Esophagus muscularis mucosa (tissue), 4 donors: Measurements from ENCODE around the gene SLC26A4. TPM values are rescaled to one million over a fixed set of nuclear protein-coding genes. Genes with fewer than 3 reads are reported as not detected.

Experiments used
- DNase-seq: peaks from one replicate; pipeline ENCODE4 v3.0.0-alpha.2; 2017; ENCODE audit errors: extremely low spot score
- H3K27ac ChIP-seq, 4 donors: fragments of 200-600 bp; sonication (generic); replicated peaks in 1 of 4; 1 replicate in 3 of 4; 2 replicates in 1 of 4; pipeline ENCODE4 v1.5.1; 2016 to 2019; ENCODE audit warnings: mild to moderate bottlenecking in 1 of 4
- H3K27me3 ChIP-seq, 4 donors: fragments of 200-600 bp; sonication (generic); one replicate each; pipeline versions ENCODE4 v1.5.1 to v1.6.0; 2016 to 2019
- H3K36me3 ChIP-seq, 4 donors: fragments of 200-600 bp; sonication (generic); one replicate each; pipeline ENCODE4 v1.5.1; 2016 to 2019
- H3K4me1 ChIP-seq, 4 donors: fragments of 200-600 bp; sonication (generic); one replicate each; pipeline ENCODE4 v1.5.1; 2016 to 2019
- H3K4me3 ChIP-seq, 4 donors: fragments of 200-600 bp; sonication (generic); 1 replicate in 2 of 4; 2 replicates in 2 of 4; pipeline ENCODE4 v1.5.1; 2016 to 2019; ENCODE audit warnings: mild to moderate bottlenecking in 4 of 4, moderate library complexity in 1 of 4
- H3K9me3 ChIP-seq, 4 donors: fragments of 200-600 bp; sonication (generic); 1 replicate in 3 of 4; 2 replicates in 1 of 4; pipeline ENCODE4 v1.5.1; 2016 to 2019
- EP300 ChIP-seq: sonication (generic); formaldehyde crosslinking; IDR thresholded peaks from one replicate; pipeline ENCODE4 v1.6.1; 2017; ENCODE audit warnings: antibody characterized with exemption
- POLR2A ChIP-seq: fragments of 450-650 bp; IDR thresholded peaks from one replicate; pipeline ENCODE4 v1.6.1; 2017; ENCODE audit warnings: antibody characterized with exemption, moderate library complexity, mild to moderate bottlenecking, low read depth
- POLR2AphosphoS5 ChIP-seq, 2 donors: sonication (generic); formaldehyde crosslinking; IDR thresholded peaks; one replicate each; pipeline ENCODE4 v1.6.1; 2017; ENCODE audit warnings: antibody characterized with exemption in 2 of 2
- WGBS: methylation state at CpG from one replicate; pipeline ENCODE4 v1.1.5; 2018; 5-methylcytosine and 5-hydroxymethylcytosine counted together
- intact Hi-C: fragments of 100-400 bp; cut with DNase I; formaldehyde crosslinking; loops from one replicate; pipeline ENCODE4 v1.15.1; 2023
- total RNA-seq, 4 donors: library from RNA; depleted of rRNA; stranded (reverse); fragments of >200 nt; gene quantifications; one replicate each; pipeline versions ENCODE4 v1.1.0 to v1.2.1, GENCODE V29; 2016
- TF ChIP-seq, protein P1 (sequence below), 3 experiments: fragments of 200-600 bp in 2 of 3; fragments of 450-650 bp in 1 of 3; sonication (generic) in 2 of 3; IDR thresholded peaks; one replicate each; pipeline ENCODE4 v1.5.1; 2017 to 2019; ENCODE audit warnings: antibody characterized with exemption in 3 of 3, mild to moderate bottlenecking in 2 of 3, moderate library complexity in 1 of 3

Gene SLC26A4
- total RNA-seq, 4 donors from 2014 or later = 0.17 to 1.2 (median 0.46) TPM

DNA sequence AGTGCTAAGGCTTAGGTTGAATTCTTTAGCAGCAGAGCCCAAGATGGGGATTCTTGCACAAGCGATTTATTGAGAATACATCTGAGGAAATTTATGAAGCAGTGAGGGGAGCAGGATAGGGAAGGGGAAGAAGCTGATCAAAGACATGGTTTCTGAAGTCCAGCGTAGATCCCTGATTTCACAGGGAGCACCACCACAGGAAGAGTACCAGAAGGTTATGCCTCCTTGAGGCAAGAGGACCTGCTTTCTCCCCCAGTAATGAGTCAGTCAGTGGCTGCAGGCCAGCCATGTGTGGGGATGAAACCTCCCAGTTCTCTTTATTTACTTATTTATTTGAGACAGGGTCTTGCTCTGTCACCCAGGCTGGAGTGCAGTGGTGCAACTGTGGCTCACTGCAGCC is 48.3 kb downstream of the SLC26A4 start:
- no peak overlapping the region for H3K4me3 ChIP-seq
- H3K27me3 ChIP-seq = no peaks in the 10 kb centered on the region
- no peaks in the 10 kb centered on the region for H3K9me3 ChIP-seq
- no peak overlapping the region for H3K27ac ChIP-seq
- WGBS = 93% methylated on average over 2 of the region's 2 CpGs
- no peaks in the 10 kb centered on the region for H3K4me1 ChIP-seq
- no peak for TF ChIP-seq POLR2A
- TF ChIP-seq, protein P1, sequence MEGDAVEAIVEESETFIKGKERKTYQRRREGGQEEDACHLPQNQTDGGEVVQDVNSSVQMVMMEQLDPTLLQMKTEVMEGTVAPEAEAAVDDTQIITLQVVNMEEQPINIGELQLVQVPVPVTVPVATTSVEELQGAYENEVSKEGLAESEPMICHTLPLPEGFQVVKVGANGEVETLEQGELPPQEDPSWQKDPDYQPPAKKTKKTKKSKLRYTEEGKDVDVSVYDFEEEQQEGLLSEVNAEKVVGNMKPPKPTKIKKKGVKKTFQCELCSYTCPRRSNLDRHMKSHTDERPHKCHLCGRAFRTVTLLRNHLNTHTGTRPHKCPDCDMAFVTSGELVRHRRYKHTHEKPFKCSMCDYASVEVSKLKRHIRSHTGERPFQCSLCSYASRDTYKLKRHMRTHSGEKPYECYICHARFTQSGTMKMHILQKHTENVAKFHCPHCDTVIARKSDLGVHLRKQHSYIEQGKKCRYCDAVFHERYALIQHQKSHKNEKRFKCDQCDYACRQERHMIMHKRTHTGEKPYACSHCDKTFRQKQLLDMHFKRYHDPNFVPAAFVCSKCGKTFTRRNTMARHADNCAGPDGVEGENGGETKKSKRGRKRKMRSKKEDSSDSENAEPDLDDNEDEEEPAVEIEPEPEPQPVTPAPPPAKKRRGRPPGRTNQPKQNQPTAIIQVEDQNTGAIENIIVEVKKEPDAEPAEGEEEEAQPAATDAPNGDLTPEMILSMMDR (IDR thresholded peaks at IDR 0.05) = no peak
- no peak for TF ChIP-seq EP300
- no peak for TF ChIP-seq POLR2AphosphoS5 (IDR thresholded peaks at IDR 0.05)
- DNase-seq = peak; percentile 64
- intact Hi-C loops = no loop called here
- H3K36me3 ChIP-seq = no peaks in the 10 kb centered on the region

DNA sequence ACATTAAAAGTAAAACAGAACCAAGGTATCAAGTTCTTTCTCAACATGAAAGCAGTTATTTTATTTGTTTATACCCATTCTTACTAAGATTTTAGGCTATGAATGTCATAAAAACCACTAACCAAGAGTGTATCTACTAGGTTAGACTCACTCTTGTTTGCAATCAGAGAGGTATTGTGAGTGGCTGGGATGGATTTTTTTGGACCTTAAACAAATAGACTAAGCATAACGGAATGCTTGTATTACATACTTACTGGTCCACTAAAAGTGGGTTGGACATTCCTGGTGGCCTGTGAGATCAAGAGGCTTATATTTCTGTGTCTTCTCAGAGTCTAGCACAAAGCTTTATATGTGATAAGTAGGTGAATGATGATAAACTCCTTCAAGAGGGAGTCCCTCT is 50.7 kb downstream of the SLC26A4 start:
- Histone ChIP-seq H3K4me1 (no peaks in the 10 kb centered on the region), H3K4me3 (no peak overlapping the region), H3K9me3 (no peaks in the 10 kb centered on the region), H3K27me3 (no peaks in the 10 kb centered on the region), H3K36me3 (no peaks in the 10 kb centered on the region), H3K27ac (no peak overlapping the region)
- intact Hi-C loops = loop anchor here (10.0 kb wide), 1 partner anchor 56 kb away; no protein-coding TSS in a partner anchor
- TF ChIP-seq POLR2A (no peak), EP300 (no peak), POLR2AphosphoS5 (IDR thresholded peaks at IDR 0.05) (no peak)
- TF ChIP-seq, protein P1 (IDR thresholded peaks at IDR 0.05) = no peak
- DNase-seq = peak; percentile 10
- 87% methylated on average over 1 of the region's 1 CpG for WGBS

DNA sequence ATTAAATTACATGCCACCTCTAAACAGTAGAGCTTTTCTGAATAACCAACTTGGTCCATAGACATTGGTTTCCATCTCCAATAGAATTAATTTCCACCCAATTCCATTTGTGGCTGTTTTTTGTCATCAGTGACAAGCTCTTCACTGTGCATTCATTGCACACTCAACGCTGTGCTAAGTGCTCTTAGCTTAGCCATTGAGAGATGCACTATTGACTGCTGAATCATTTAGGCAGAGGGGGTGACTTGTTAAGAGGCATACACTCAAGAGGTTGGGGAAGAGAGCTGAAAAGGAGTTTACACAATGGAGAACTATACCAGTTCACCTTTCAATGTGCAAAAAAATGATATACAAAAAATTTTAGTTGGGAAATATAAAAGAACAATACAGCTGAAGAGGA is 51.4 kb downstream of the SLC26A4 start:
- no peaks in the 10 kb centered on the region for H3K27me3 ChIP-seq
- 93% methylated on average over 1 of the region's 1 CpG for WGBS
- intact Hi-C loops = loop anchor here (10.0 kb wide), 1 partner anchor 57 kb away; no protein-coding TSS in a partner anchor
- no peaks in the 10 kb centered on the region for H3K4me1 ChIP-seq
- H3K4me3 ChIP-seq = no peak overlapping the region
- TF ChIP-seq EP300 = no peak
- no peak for TF ChIP-seq POLR2AphosphoS5 (IDR thresholded peaks at IDR 0.05)
- TF ChIP-seq, protein P1 (IDR thresholded peaks at IDR 0.05) = no peak
- TF ChIP-seq POLR2A = no peak
- no peak overlapping the region for H3K27ac ChIP-seq
- DNase-seq = peak; percentile 26
- no peaks in the 10 kb centered on the region for H3K36me3 ChIP-seq
- H3K9me3 ChIP-seq = no peaks in the 10 kb centered on the region

DNA sequence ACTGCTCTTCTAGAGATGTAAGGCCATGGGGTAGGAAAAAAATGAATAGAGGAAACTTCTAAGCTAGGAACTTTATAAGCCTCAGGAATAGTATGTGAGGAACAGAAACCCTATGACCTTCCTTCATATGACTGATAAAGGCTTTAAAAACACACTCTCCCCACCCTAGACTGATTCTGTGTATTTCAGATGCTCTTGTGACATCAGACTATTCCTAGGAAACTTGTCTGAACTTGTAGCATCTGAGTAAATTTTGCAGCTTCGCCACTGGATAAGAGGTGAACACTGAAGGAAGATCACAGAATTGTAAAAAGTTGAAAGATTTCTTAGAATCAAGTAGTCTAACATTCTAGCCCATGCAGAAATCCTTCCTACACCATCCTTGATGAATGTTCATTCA is 52.3 kb downstream of the SLC26A4 start:
- intact Hi-C loops = loop anchor here (10.0 kb wide), 1 partner anchor 58 kb away; no protein-coding TSS in a partner anchor
- WGBS = 100% methylated on average over 1 of the region's 1 CpG
- H3K9me3 ChIP-seq = no peaks in the 10 kb centered on the region
- H3K4me1 ChIP-seq = no peaks in the 10 kb centered on the region
- TF ChIP-seq POLR2AphosphoS5 (IDR thresholded peaks at IDR 0.05) = no peak
- TF ChIP-seq, protein P1 (IDR thresholded peaks at IDR 0.05) = no peak
- TF ChIP-seq EP300 = no peak
- TF ChIP-seq POLR2A = no peak
- peak; percentile 62 for DNase-seq
- no peak overlapping the region for H3K4me3 ChIP-seq
- H3K27me3 ChIP-seq = no peaks in the 10 kb centered on the region
- no peaks in the 10 kb centered on the region for H3K36me3 ChIP-seq
- H3K27ac ChIP-seq = no peak overlapping the region

DNA sequence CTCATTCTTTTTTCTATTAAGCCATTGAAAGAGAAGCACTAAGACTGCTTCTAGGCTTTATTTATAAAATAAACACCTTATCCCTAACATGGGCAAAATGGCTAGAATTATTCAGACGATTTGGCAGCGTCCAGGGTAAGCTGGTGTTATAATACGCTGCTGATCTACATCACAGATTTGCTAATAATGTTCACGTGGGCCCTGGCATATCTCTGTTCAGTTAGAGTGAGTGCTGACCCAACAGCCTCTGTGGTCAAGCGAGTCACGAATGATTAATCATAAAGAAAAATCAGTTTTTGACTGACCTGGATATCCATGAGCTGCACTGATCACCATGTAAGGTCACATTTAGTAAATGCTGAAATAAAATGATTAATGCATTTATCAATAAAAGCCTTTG is 54.9 kb downstream of the SLC26A4 start:
- Histone ChIP-seq H3K27me3 (no peaks in the 10 kb centered on the region), H3K27ac (no peak overlapping the region), H3K9me3 (no peaks in the 10 kb centered on the region), H3K4me1 (no peaks in the 10 kb centered on the region), H3K4me3 (no peak overlapping the region), H3K36me3 (no peaks in the 10 kb centered on the region)
- DNase-seq = peak; percentile 26
- TF ChIP-seq EP300 = no peak
- TF ChIP-seq, protein P1 (IDR thresholded peaks at IDR 0.05) = no peak
- TF ChIP-seq POLR2AphosphoS5 (IDR thresholded peaks at IDR 0.05) = no peak
- intact Hi-C loops = loop anchor here (10.0 kb wide), 1 partner anchor 61 kb away; no protein-coding TSS in a partner anchor
- 79% methylated on average over 6 of the region's 6 CpGs for WGBS
